GM23338 (cell line): Measurements from ENCODE around the gene CABLES2. TPM values are rescaled to one million over a fixed set of nuclear protein-coding genes. Genes with fewer than 3 reads are reported as not detected.

Experiments
- ATAC-seq: fragments of 200-7000 bp; cut with Tn5 transposase; 3 replicates; pipeline ENCODE4 v1.9.1; 2020
- DNase-seq: peaks from one replicate; pipeline ENCODE4 v3.0.0-alpha.2; 2015; ENCODE audit warnings: low spot score
- H2AFZ ChIP-seq: fragments of 200-600 bp; sonication (generic); 2 replicates; pipeline ENCODE4 v1.8.0; 2016; ENCODE audit warnings: antibody characterized with exemption, mild to moderate bottlenecking, moderate library complexity
- H3F3A ChIP-seq: fragments of 200-600 bp; sonication (generic); replicated peaks from 2 replicates; pipeline ENCODE4 v1.8.0; 2017; ENCODE audit warnings: antibody characterized with exemption, mixed run types, low read depth
- H3K27ac ChIP-seq: fragments of 200-600 bp; sonication (generic); 2 replicates; pipeline ENCODE4 v1.6.1; 2016; ENCODE audit warnings: low read depth
- H3K27me3 ChIP-seq: fragments of 200-600 bp; sonication (generic); 2 replicates; pipeline ENCODE4 v1.8.0; 2016; ENCODE audit warnings: mild to moderate bottlenecking, mixed run types, moderate library complexity; ENCODE audit not compliant: insufficient read depth
- H3K36me3 ChIP-seq: fragments of 200-600 bp; sonication (generic); 2 replicates; pipeline ENCODE4 v1.8.0; 2016; ENCODE audit warnings: mild to moderate bottlenecking; ENCODE audit not compliant: insufficient read depth
- H3K4me1 ChIP-seq: fragments of 200-600 bp; sonication (generic); 2 replicates; pipeline ENCODE4 v1.8.0; 2016; ENCODE audit warnings: mild to moderate bottlenecking, moderate library complexity; ENCODE audit not compliant: insufficient read depth
- H3K4me2 ChIP-seq: fragments of 200-600 bp; sonication (generic); 2 replicates; pipeline ENCODE4 v1.7.1; 2017; ENCODE audit warnings: mixed run types
- H3K4me3 ChIP-seq: fragments of 200-600 bp; sonication (generic); 2 replicates; pipeline ENCODE4 v1.6.1; 2016; ENCODE audit warnings: mixed run types
- H3K79me2 ChIP-seq: fragments of 200-600 bp; sonication (generic); replicated peaks from 2 replicates; pipeline ENCODE4 v1.8.0; 2017; ENCODE audit warnings: mild to moderate bottlenecking; ENCODE audit not compliant: insufficient read depth
- H3K9me2 ChIP-seq: fragments of 200-600 bp; sonication (generic); 2 replicates; pipeline ENCODE4 v1.8.0; 2017; ENCODE audit not compliant: insufficient read depth
- H4K20me1 ChIP-seq: fragments of 200-600 bp; sonication (generic); replicated peaks from 2 replicates; pipeline ENCODE4 v1.8.0; 2017; ENCODE audit warnings: mild to moderate bottlenecking; ENCODE audit not compliant: insufficient read depth
- H3K27ac Mint-ChIP-seq: 2 replicates; pipeline ENCODE4 v1.8.0; 2020; ENCODE audit warnings: inconsistent platforms, mild to moderate bottlenecking, moderate library complexity, mixed read lengths
- H3K27me3 Mint-ChIP-seq: 3 replicates; pipeline ENCODE4 v1.8.0; 2022; ENCODE audit warnings: low read depth, mild to moderate bottlenecking, moderate library complexity, mixed read lengths, inconsistent platforms; ENCODE audit not compliant: insufficient read depth, poor library complexity
- H3K36me3 Mint-ChIP-seq: 3 replicates; pipeline ENCODE4 v1.8.0; 2021; ENCODE audit warnings: low read depth, mild to moderate bottlenecking, inconsistent platforms, moderate library complexity, mixed read lengths
- H3K4me1 Mint-ChIP-seq: 3 replicates; pipeline ENCODE4 v1.8.0; 2020; ENCODE audit warnings: mild to moderate bottlenecking, inconsistent platforms, mixed read lengths
- H3K4me3 Mint-ChIP-seq: 3 replicates; pipeline ENCODE4 v1.8.0; 2021; ENCODE audit warnings: moderate library complexity, mild to moderate bottlenecking, inconsistent platforms, mixed read lengths
- H3K9me3 Mint-ChIP-seq: 3 replicates; pipeline ENCODE4 v1.8.0; 2020; ENCODE audit warnings: moderate library complexity, mild to moderate bottlenecking, inconsistent platforms, mixed read lengths
- CREB1 ChIP-seq: fragments of 250-450 bp; sonication (Bioruptor Pico); IDR thresholded peaks from 2 replicates; pipeline ENCODE4 v1.5.0; 2020; ENCODE audit warnings: low read depth, mild to moderate bottlenecking, moderate library complexity
- CTCF ChIP-seq, 2 experiments: fragments of 200-600 bp in 1 of 2; sonication (generic) in 1 of 2; conservative IDR thresholded peaks; 2 replicates each; pipeline versions ENCODE4 v1.5.1 to v1.6.1; 2016 to 2017; ENCODE audit warnings: antibody characterized with exemption in 2 of 2, low read depth in 2 of 2, mild to moderate bottlenecking in 2 of 2, moderate library complexity in 1 of 2
- ETS1 ChIP-seq: IDR thresholded peaks from 2 replicates; pipeline ENCODE4 v1.6.1; 2016; ENCODE audit warnings: antibody characterized with exemption
- EZH2 ChIP-seq: fragments of 200-600 bp; sonication (generic); IDR thresholded peaks from one replicate; pipeline ENCODE4 v1.8.0; 2017; ENCODE audit warnings: antibody characterized with exemption, mild to moderate bottlenecking, low read depth; ENCODE audit not compliant: unreplicated experiment
- EZH2phosphoT487 ChIP-seq: fragments of 200-600 bp; sonication (generic); IDR thresholded peaks from one replicate; pipeline ENCODE4 v1.8.1; 2018; ENCODE audit warnings: antibody characterized with exemption; ENCODE audit not compliant: unreplicated experiment
- JUNB ChIP-seq: IDR thresholded peaks from one replicate; pipeline ENCODE4 v1.6.1; 2016; ENCODE audit warnings: antibody characterized with exemption; ENCODE audit not compliant: unreplicated experiment
- NANOG ChIP-seq: IDR thresholded peaks from 2 replicates; pipeline ENCODE4 v1.6.1; 2016; ENCODE audit warnings: antibody characterized with exemption, borderline replicate concordance
- POLR2AphosphoS5 ChIP-seq: IDR thresholded peaks from 2 replicates; pipeline ENCODE4 v1.6.1; 2016; ENCODE audit warnings: antibody characterized with exemption, low read depth
- STAT1 ChIP-seq: IDR thresholded peaks from one replicate; pipeline ENCODE4 v1.6.1; 2016; ENCODE audit warnings: antibody characterized with exemption; ENCODE audit not compliant: unreplicated experiment
- ZNF114 ChIP-seq: fragments of 250-450 bp; sonication (Bioruptor Pico); IDR thresholded peaks from 2 replicates; pipeline ENCODE4 v1.5.0; 2020; ENCODE audit warnings: mild to moderate bottlenecking, moderate library complexity
- polyA plus RNA-seq: library from polyadenylated mRNA; unstranded; fragments of >200 nt; fragmentation: Nextera tagmentation; extraction: Ambion mirVana; gene quantifications from 2 replicates; pipeline ENCODE4 v1.2.1, GENCODE V29; 2016
- total RNA-seq: library from RNA; depleted of rRNA; stranded (reverse); fragments of >200 nt; shearing (Covaris generic); gene quantifications from 2 replicates; pipeline ENCODE4 v1.2.3, GENCODE V29; 2014
- TF ChIP-seq, protein P1 (sequence below): fragments of 250-450 bp; sonication (Bioruptor Pico); IDR thresholded peaks from 2 replicates; pipeline ENCODE4 v1.5.0; 2020; ENCODE audit warnings: mild to moderate bottlenecking, moderate library complexity
- TF ChIP-seq, protein P2 (sequence below): IDR thresholded peaks from one replicate; pipeline ENCODE4 v1.6.1; 2018; ENCODE audit warnings: antibody characterized with exemption; ENCODE audit not compliant: unreplicated experiment

CABLES2 gene
- total and polyA plus RNA-seq, 2 experiments from 2014 or later = 4.3 to 12.7 TPM

DNA sequence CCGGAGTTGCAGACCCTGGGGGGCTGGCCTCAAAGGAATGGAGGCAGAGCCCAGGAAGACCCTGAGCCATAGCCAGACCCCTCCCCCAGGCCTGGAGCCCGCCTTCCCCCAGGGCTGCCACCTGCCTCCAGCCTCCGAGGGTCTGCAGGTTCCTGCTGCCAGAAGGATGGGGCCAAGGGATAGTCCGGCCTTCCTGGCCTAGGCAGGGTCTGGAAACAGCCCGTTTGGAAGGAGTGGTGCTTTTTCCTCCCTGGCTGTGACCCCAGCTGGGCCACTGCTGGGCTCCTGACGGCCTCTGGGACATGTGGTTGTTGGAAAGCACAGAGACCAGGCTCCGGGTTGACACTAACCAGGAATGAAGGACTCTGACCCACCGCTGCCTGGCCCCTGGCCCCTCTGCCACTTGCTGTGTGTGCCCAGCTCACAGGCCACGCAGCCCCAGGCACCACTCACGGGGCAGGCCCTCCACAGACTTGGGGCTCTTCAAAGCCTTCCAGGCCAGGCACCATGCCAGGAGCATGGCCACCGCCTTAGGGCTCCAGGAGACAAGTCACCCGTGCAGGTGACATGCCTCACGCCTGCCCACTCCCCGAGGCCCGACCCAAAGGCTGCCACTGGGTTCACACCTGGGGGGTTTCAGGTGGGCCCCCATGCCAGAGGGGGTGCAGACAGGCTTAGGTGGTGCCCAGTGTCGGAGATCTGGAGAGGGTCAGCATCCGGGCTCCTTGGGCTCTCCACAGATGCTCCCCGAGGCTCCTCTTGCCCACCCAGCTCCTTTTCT lies 36.1 kb downstream of the CABLES2 start:
- H3K4me3 Mint-ChIP-seq = no peak overlapping the region
- TF ChIP-seq CTCF (conservative IDR thresholded peaks at IDR 0.05; ENCODE audit: low read depth in 2 of 2) = no peak
- no peak for TF ChIP-seq NANOG
- no peak for TF ChIP-seq JUNB
- TF ChIP-seq EZH2phosphoT487 = no peak
- no peak for TF ChIP-seq ETS1
- TF ChIP-seq EZH2 = no peak
- TF ChIP-seq POLR2AphosphoS5 = no peak
- TF ChIP-seq, protein P1, sequence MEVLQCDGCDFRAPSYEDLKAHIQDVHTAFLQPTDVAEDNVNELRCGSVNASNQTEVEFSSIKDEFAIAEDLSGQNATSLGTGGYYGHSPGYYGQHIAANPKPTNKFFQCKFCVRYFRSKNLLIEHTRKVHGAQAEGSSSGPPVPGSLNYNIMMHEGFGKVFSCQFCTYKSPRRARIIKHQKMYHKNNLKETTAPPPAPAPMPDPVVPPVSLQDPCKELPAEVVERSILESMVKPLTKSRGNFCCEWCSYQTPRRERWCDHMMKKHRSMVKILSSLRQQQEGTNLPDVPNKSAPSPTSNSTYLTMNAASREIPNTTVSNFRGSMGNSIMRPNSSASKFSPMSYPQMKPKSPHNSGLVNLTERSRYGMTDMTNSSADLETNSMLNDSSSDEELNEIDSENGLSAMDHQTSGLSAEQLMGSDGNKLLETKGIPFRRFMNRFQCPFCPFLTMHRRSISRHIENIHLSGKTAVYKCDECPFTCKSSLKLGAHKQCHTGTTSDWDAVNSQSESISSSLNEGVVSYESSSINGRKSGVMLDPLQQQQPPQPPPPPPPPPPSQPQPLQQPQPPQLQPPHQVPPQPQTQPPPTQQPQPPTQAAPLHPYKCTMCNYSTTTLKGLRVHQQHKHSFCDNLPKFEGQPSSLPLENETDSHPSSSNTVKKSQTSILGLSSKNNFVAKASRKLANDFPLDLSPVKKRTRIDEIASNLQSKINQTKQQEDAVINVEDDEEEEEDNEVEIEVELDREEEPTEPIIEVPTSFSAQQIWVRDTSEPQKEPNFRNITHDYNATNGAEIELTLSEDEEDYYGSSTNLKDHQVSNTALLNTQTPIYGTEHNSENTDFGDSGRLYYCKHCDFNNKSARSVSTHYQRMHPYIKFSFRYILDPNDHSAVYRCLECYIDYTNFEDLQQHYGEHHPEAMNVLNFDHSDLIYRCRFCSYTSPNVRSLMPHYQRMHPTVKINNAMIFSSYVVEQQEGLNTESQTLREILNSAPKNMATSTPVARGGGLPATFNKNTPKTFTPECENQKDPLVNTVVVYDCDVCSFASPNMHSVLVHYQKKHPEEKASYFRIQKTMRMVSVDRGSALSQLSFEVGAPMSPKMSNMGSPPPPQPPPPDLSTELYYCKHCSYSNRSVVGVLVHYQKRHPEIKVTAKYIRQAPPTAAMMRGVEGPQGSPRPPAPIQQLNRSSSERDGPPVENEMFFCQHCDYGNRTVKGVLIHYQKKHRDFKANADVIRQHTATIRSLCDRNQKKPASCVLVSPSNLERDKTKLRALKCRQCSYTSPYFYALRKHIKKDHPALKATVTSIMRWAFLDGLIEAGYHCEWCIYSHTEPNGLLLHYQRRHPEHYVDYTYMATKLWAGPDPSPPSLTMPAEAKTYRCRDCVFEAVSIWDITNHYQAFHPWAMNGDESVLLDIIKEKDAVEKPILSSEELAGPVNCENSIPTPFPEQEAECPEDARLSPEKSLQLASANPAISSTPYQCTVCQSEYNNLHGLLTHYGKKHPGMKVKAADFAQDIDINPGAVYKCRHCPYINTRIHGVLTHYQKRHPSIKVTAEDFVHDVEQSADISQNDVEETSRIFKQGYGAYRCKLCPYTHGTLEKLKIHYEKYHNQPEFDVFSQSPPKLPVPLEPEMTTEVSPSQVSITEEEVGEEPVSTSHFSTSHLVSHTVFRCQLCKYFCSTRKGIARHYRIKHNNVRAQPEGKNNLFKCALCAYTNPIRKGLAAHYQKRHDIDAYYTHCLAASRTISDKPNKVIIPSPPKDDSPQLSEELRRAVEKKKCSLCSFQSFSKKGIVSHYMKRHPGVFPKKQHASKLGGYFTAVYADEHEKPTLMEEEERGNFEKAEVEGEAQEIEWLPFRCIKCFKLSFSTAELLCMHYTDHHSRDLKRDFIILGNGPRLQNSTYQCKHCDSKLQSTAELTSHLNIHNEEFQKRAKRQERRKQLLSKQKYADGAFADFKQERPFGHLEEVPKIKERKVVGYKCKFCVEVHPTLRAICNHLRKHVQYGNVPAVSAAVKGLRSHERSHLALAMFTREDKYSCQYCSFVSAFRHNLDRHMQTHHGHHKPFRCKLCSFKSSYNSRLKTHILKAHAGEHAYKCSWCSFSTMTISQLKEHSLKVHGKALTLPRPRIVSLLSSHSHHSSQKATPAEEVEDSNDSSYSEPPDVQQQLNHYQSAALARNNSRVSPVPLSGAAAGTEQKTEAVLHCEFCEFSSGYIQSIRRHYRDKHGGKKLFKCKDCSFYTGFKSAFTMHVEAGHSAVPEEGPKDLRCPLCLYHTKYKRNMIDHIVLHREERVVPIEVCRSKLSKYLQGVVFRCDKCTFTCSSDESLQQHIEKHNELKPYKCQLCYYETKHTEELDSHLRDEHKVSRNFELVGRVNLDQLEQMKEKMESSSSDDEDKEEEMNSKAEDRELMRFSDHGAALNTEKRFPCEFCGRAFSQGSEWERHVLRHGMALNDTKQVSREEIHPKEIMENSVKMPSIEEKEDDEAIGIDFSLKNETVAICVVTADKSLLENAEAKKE = no peak
- TF ChIP-seq, protein P2, sequence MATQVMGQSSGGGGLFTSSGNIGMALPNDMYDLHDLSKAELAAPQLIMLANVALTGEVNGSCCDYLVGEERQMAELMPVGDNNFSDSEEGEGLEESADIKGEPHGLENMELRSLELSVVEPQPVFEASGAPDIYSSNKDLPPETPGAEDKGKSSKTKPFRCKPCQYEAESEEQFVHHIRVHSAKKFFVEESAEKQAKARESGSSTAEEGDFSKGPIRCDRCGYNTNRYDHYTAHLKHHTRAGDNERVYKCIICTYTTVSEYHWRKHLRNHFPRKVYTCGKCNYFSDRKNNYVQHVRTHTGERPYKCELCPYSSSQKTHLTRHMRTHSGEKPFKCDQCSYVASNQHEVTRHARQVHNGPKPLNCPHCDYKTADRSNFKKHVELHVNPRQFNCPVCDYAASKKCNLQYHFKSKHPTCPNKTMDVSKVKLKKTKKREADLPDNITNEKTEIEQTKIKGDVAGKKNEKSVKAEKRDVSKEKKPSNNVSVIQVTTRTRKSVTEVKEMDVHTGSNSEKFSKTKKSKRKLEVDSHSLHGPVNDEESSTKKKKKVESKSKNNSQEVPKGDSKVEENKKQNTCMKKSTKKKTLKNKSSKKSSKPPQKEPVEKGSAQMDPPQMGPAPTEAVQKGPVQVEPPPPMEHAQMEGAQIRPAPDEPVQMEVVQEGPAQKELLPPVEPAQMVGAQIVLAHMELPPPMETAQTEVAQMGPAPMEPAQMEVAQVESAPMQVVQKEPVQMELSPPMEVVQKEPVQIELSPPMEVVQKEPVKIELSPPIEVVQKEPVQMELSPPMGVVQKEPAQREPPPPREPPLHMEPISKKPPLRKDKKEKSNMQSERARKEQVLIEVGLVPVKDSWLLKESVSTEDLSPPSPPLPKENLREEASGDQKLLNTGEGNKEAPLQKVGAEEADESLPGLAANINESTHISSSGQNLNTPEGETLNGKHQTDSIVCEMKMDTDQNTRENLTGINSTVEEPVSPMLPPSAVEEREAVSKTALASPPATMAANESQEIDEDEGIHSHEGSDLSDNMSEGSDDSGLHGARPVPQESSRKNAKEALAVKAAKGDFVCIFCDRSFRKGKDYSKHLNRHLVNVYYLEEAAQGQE = no peak
- TF ChIP-seq ZNF114 (CRISPR knock-in tag) = no peak
- TF ChIP-seq CREB1 (CRISPR knock-in tag) = no peak
- no peak for TF ChIP-seq STAT1
- H3K4me1 ChIP-seq = peaks cover 27% of the 10 kb centered on the region
- H3K27ac ChIP-seq = no peak overlapping the region
- ATAC-seq (no peak), DNase-seq (no peak)
- no peaks in the 10 kb centered on the region for H3K9me2 ChIP-seq
- no peaks in the 10 kb centered on the region; the same call in 2 of the 3 replicates for H3K36me3 Mint-ChIP-seq
- H3K27me3 Mint-ChIP-seq = peaks cover 20% of the 10 kb centered on the region
- H3K9me3 Mint-ChIP-seq = no peaks in the 10 kb centered on the region; the same call in 2 of the 3 replicates
- H3K79me2 ChIP-seq = peaks cover 6% of the 10 kb centered on the region
- H3K4me2 ChIP-seq = no peak overlapping the region
- H2AFZ ChIP-seq = no peak overlapping the region
- H3K27ac Mint-ChIP-seq = no peak overlapping the region
- no peaks in the 10 kb centered on the region for H3K27me3 ChIP-seq
- H3K4me1 Mint-ChIP-seq = peaks cover 31% of the 10 kb centered on the region
- no peaks in the 10 kb centered on the region for H4K20me1 ChIP-seq
- no peaks in the 10 kb centered on the region for H3K36me3 ChIP-seq
- H3K4me3 ChIP-seq = no peak overlapping the region
- peaks cover 8% of the 10 kb centered on the region; the same call in 1 of the 2 replicates for H3F3A ChIP-seq
